GM23338 (cell line): ENCODE data around the gene RXRG. TPM values are rescaled to one million over a fixed set of nuclear protein-coding genes. Genes with fewer than 3 reads are reported as not detected.

Experiments used
- ATAC-seq: fragments of 200-7000 bp; cut with Tn5 transposase; 3 replicates; pipeline ENCODE4 v1.9.1; 2020
- DNase-seq: peaks from one replicate; pipeline ENCODE4 v3.0.0-alpha.2; 2015; ENCODE audit warnings: low spot score
- H2AFZ ChIP-seq: fragments of 200-600 bp; sonication (generic); 2 replicates; pipeline ENCODE4 v1.8.0; 2016; ENCODE audit warnings: antibody characterized with exemption, mild to moderate bottlenecking, moderate library complexity
- H3F3A ChIP-seq: fragments of 200-600 bp; sonication (generic); replicated peaks from 2 replicates; pipeline ENCODE4 v1.8.0; 2017; ENCODE audit warnings: antibody characterized with exemption, mixed run types, low read depth
- H3K27ac ChIP-seq: fragments of 200-600 bp; sonication (generic); 2 replicates; pipeline ENCODE4 v1.6.1; 2016; ENCODE audit warnings: low read depth
- H3K27me3 ChIP-seq: fragments of 200-600 bp; sonication (generic); 2 replicates; pipeline ENCODE4 v1.8.0; 2016; ENCODE audit warnings: mild to moderate bottlenecking, mixed run types, moderate library complexity; ENCODE audit not compliant: insufficient read depth
- H3K36me3 ChIP-seq: fragments of 200-600 bp; sonication (generic); 2 replicates; pipeline ENCODE4 v1.8.0; 2016; ENCODE audit warnings: mild to moderate bottlenecking; ENCODE audit not compliant: insufficient read depth
- H3K4me1 ChIP-seq: fragments of 200-600 bp; sonication (generic); 2 replicates; pipeline ENCODE4 v1.8.0; 2016; ENCODE audit warnings: mild to moderate bottlenecking, moderate library complexity; ENCODE audit not compliant: insufficient read depth
- H3K4me2 ChIP-seq: fragments of 200-600 bp; sonication (generic); 2 replicates; pipeline ENCODE4 v1.7.1; 2017; ENCODE audit warnings: mixed run types
- H3K4me3 ChIP-seq: fragments of 200-600 bp; sonication (generic); 2 replicates; pipeline ENCODE4 v1.6.1; 2016; ENCODE audit warnings: mixed run types
- H3K79me2 ChIP-seq: fragments of 200-600 bp; sonication (generic); replicated peaks from 2 replicates; pipeline ENCODE4 v1.8.0; 2017; ENCODE audit warnings: mild to moderate bottlenecking; ENCODE audit not compliant: insufficient read depth
- H3K9me2 ChIP-seq: fragments of 200-600 bp; sonication (generic); 2 replicates; pipeline ENCODE4 v1.8.0; 2017; ENCODE audit not compliant: insufficient read depth
- H4K20me1 ChIP-seq: fragments of 200-600 bp; sonication (generic); replicated peaks from 2 replicates; pipeline ENCODE4 v1.8.0; 2017; ENCODE audit warnings: mild to moderate bottlenecking; ENCODE audit not compliant: insufficient read depth
- H3K27ac Mint-ChIP-seq: 2 replicates; pipeline ENCODE4 v1.8.0; 2020; ENCODE audit warnings: inconsistent platforms, mild to moderate bottlenecking, moderate library complexity, mixed read lengths
- H3K27me3 Mint-ChIP-seq: 3 replicates; pipeline ENCODE4 v1.8.0; 2022; ENCODE audit warnings: low read depth, mild to moderate bottlenecking, moderate library complexity, mixed read lengths, inconsistent platforms; ENCODE audit not compliant: insufficient read depth, poor library complexity
- H3K36me3 Mint-ChIP-seq: 3 replicates; pipeline ENCODE4 v1.8.0; 2021; ENCODE audit warnings: low read depth, mild to moderate bottlenecking, inconsistent platforms, moderate library complexity, mixed read lengths
- H3K4me1 Mint-ChIP-seq: 3 replicates; pipeline ENCODE4 v1.8.0; 2020; ENCODE audit warnings: mild to moderate bottlenecking, inconsistent platforms, mixed read lengths
- H3K4me3 Mint-ChIP-seq: 3 replicates; pipeline ENCODE4 v1.8.0; 2021; ENCODE audit warnings: moderate library complexity, mild to moderate bottlenecking, inconsistent platforms, mixed read lengths
- H3K9me3 Mint-ChIP-seq: 3 replicates; pipeline ENCODE4 v1.8.0; 2020; ENCODE audit warnings: moderate library complexity, mild to moderate bottlenecking, inconsistent platforms, mixed read lengths
- CREB1 ChIP-seq: fragments of 250-450 bp; sonication (Bioruptor Pico); IDR thresholded peaks from 2 replicates; pipeline ENCODE4 v1.5.0; 2020; ENCODE audit warnings: low read depth, mild to moderate bottlenecking, moderate library complexity
- CTCF ChIP-seq, 2 experiments: fragments of 200-600 bp in 1 of 2; sonication (generic) in 1 of 2; conservative IDR thresholded peaks; 2 replicates each; pipeline versions ENCODE4 v1.5.1 to v1.6.1; 2016 to 2017; ENCODE audit warnings: antibody characterized with exemption in 2 of 2, low read depth in 2 of 2, mild to moderate bottlenecking in 2 of 2, moderate library complexity in 1 of 2
- ETS1 ChIP-seq: IDR thresholded peaks from 2 replicates; pipeline ENCODE4 v1.6.1; 2016; ENCODE audit warnings: antibody characterized with exemption
- EZH2phosphoT487 ChIP-seq: fragments of 200-600 bp; sonication (generic); IDR thresholded peaks from one replicate; pipeline ENCODE4 v1.8.1; 2018; ENCODE audit warnings: antibody characterized with exemption; ENCODE audit not compliant: unreplicated experiment
- JUNB ChIP-seq: IDR thresholded peaks from one replicate; pipeline ENCODE4 v1.6.1; 2016; ENCODE audit warnings: antibody characterized with exemption; ENCODE audit not compliant: unreplicated experiment
- NANOG ChIP-seq: IDR thresholded peaks from 2 replicates; pipeline ENCODE4 v1.6.1; 2016; ENCODE audit warnings: antibody characterized with exemption, borderline replicate concordance
- POLR2AphosphoS5 ChIP-seq: IDR thresholded peaks from 2 replicates; pipeline ENCODE4 v1.6.1; 2016; ENCODE audit warnings: antibody characterized with exemption, low read depth
- REST ChIP-seq: IDR thresholded peaks from one replicate; pipeline ENCODE4 v1.6.1; 2018; ENCODE audit warnings: antibody characterized with exemption; ENCODE audit not compliant: unreplicated experiment
- ZNF114 ChIP-seq: fragments of 250-450 bp; sonication (Bioruptor Pico); IDR thresholded peaks from 2 replicates; pipeline ENCODE4 v1.5.0; 2020; ENCODE audit warnings: mild to moderate bottlenecking, moderate library complexity
- ZNF331 ChIP-seq: fragments of 250-450 bp; sonication (Bioruptor Pico); IDR thresholded peaks from 2 replicates; pipeline ENCODE4 v1.5.0; 2020; ENCODE audit warnings: low read depth, mild to moderate bottlenecking, moderate library complexity
- polyA plus RNA-seq: library from polyadenylated mRNA; unstranded; fragments of >200 nt; fragmentation: Nextera tagmentation; extraction: Ambion mirVana; gene quantifications from 2 replicates; pipeline ENCODE4 v1.2.1, GENCODE V29; 2016
- total RNA-seq: library from RNA; depleted of rRNA; stranded (reverse); fragments of >200 nt; shearing (Covaris generic); gene quantifications from 2 replicates; pipeline ENCODE4 v1.2.3, GENCODE V29; 2014

The RXRG gene
- total and polyA plus RNA-seq, 2 experiments from 2014 or later = not detected

GRCh38 chr1:165425621-165426020 lies 19.3 kb downstream of the RXRG start:
- Mint-ChIP-seq H3K9me3 (no peaks in the 10 kb centered on the region), H3K4me1 (no peaks in the 10 kb centered on the region), H3K4me3 (no peak overlapping the region), H3K36me3 (no peaks in the 10 kb centered on the region), H3K27ac (no peak overlapping the region), H3K27me3 (peaks cover 2% of the 10 kb centered on the region)
- Histone ChIP-seq H2AFZ (no peak overlapping the region), H4K20me1 (no peaks in the 10 kb centered on the region), H3K27ac (no peak overlapping the region), H3K27me3 (no peaks in the 10 kb centered on the region), H3K9me2 (no peaks in the 10 kb centered on the region), H3K4me3 (no peak overlapping the region), H3F3A (no peaks in the 10 kb centered on the region), H3K79me2 (no peaks in the 10 kb centered on the region), H3K36me3 (no peaks in the 10 kb centered on the region), H3K4me1 (no peaks in the 10 kb centered on the region), H3K4me2 (no peak overlapping the region)
- TF ChIP-seq NANOG = no peak
- no peak for TF ChIP-seq REST
- no peak for TF ChIP-seq ZNF331 (CRISPR knock-in tag)
- no peak for TF ChIP-seq ZNF114 (CRISPR knock-in tag)
- no peak for TF ChIP-seq CREB1
- no peak for TF ChIP-seq EZH2phosphoT487
- TF ChIP-seq JUNB = no peak
- TF ChIP-seq CTCF (conservative IDR thresholded peaks at IDR 0.05; ENCODE audit: low read depth in 2 of 2) = no peak
- TF ChIP-seq ETS1 = no peak
- no peak for TF ChIP-seq POLR2AphosphoS5
- DNase-seq = no peak
- ATAC-seq = no peak
